Trophoblast cell (in vitro differentiated cells and primary cell): Measurements from ENCODE around the gene LYRM2.

ENCODE experiments used
- DNase-seq, 2 donors: peaks; one replicate each; pipeline ENCODE4 v3.0.0-alpha.2; 2016
- H2AFZ ChIP-seq: 2 replicates; pipeline ENCODE4 v1.6.1; 2013; ENCODE audit warnings: low read length, moderate library complexity, mild to moderate bottlenecking; ENCODE audit not compliant: insufficient read depth, poor library complexity
- H2AK5ac ChIP-seq: 2 replicates; pipeline ENCODE4 v1.6.1; 2013; ENCODE audit warnings: mild to moderate bottlenecking, low read length
- H2BK120ac ChIP-seq: 2 replicates; pipeline ENCODE4 v1.6.1; 2013; ENCODE audit warnings: low read length, mild to moderate bottlenecking, moderate library complexity; ENCODE audit not compliant: insufficient read depth, poor library complexity
- H2BK12ac ChIP-seq: 2 replicates; pipeline ENCODE4 v1.6.1; 2013; ENCODE audit warnings: mild to moderate bottlenecking, low read length, moderate library complexity
- H2BK5ac ChIP-seq: 2 replicates; pipeline ENCODE4 v1.6.1; 2013; ENCODE audit warnings: low read length, low read depth, moderate library complexity, mild to moderate bottlenecking; ENCODE audit not compliant: poor library complexity
- H3K14ac ChIP-seq: 2 replicates; pipeline ENCODE4 v1.6.1; 2013; ENCODE audit warnings: mild to moderate bottlenecking, low read length
- H3K18ac ChIP-seq: 2 replicates; pipeline ENCODE4 v1.6.1; 2013; ENCODE audit warnings: mild to moderate bottlenecking, low read length
- H3K23ac ChIP-seq: 2 replicates; pipeline ENCODE4 v1.6.1; 2013; ENCODE audit warnings: low read length
- H3K27ac ChIP-seq: 2 replicates; pipeline ENCODE4 v1.5.1; 2013; ENCODE audit warnings: low read depth, mild to moderate bottlenecking, inconsistent platforms, low read length, moderate library complexity
- H3K27me3 ChIP-seq: 2 replicates; pipeline ENCODE4 v1.6.1; 2013; ENCODE audit warnings: inconsistent platforms, mild to moderate bottlenecking, low read length, moderate library complexity; ENCODE audit not compliant: insufficient read depth
- H3K36me3 ChIP-seq, 2 experiments: 1 replicate in 1 of 2; 2 replicates in 1 of 2; pipeline ENCODE4 v1.6.1; 2013; ENCODE audit warnings: low read length in 2 of 2, mild to moderate bottlenecking in 2 of 2, moderate library complexity in 1 of 2; ENCODE audit not compliant: insufficient read depth in 2 of 2, control insufficient read depth in 1 of 2
- H3K4ac ChIP-seq: 2 replicates; pipeline ENCODE4 v1.6.1; 2013; ENCODE audit warnings: low read depth, mild to moderate bottlenecking, low read length, moderate library complexity
- H3K4me1 ChIP-seq, 2 experiments: 1 replicate in 1 of 2; 2 replicates in 1 of 2; pipeline ENCODE4 v1.6.1; 2013; ENCODE audit warnings: low read length in 2 of 2, mild to moderate bottlenecking in 2 of 2, moderate library complexity in 1 of 2; ENCODE audit not compliant: insufficient read depth in 2 of 2, control insufficient read depth in 1 of 2
- H3K4me2 ChIP-seq: 2 replicates; pipeline ENCODE4 v1.6.1; 2013; ENCODE audit warnings: inconsistent platforms, mild to moderate bottlenecking, low read length, moderate library complexity
- H3K4me3 ChIP-seq: 2 replicates; pipeline ENCODE4 v1.5.1; 2013; ENCODE audit warnings: mild to moderate bottlenecking, low read depth, low read length, inconsistent platforms
- H3K79me1 ChIP-seq: one replicate; pipeline ENCODE4 v1.6.1; 2013; ENCODE audit warnings: low read length
- H3K79me2 ChIP-seq: 2 replicates; pipeline ENCODE4 v1.6.1; 2013; ENCODE audit warnings: low read length, mild to moderate bottlenecking; ENCODE audit not compliant: control insufficient read depth, insufficient read depth, poor library complexity
- H3K9ac ChIP-seq: 2 replicates; pipeline ENCODE4 v1.6.1; 2013; ENCODE audit warnings: mild to moderate bottlenecking, low read length
- H3K9me3 ChIP-seq: 2 replicates; pipeline ENCODE4 v1.6.1; 2013; ENCODE audit warnings: low read depth, mild to moderate bottlenecking, control low read depth, inconsistent platforms, low read length; ENCODE audit not compliant: insufficient read depth
- H4K12ac ChIP-seq: 2 replicates; pipeline ENCODE4 v1.6.1; 2013; ENCODE audit warnings: low read depth, mild to moderate bottlenecking, low read length, moderate library complexity
- H4K8ac ChIP-seq: 2 replicates; pipeline ENCODE4 v1.6.1; 2013; ENCODE audit warnings: low read depth, mild to moderate bottlenecking, low read length, moderate library complexity
- H4K91ac ChIP-seq: one replicate; pipeline ENCODE4 v1.6.1; 2013; ENCODE audit warnings: low read depth, mild to moderate bottlenecking, low read length, moderate library complexity
- WGBS: extraction: QIAGEN DNeasy Blood & Tissue Kit; methylation state at CpG from one replicate; pipeline ENCODE4 v1.1.7; 2013; ENCODE audit warnings: missing lambda C conversion rate; ENCODE audit not compliant: insufficient read length, insufficient coverage; ENCODE audit errors: extremely low coverage; 5-methylcytosine and 5-hydroxymethylcytosine counted together

LYRM2 gene

GRCh38 chr6:89525786-89526562 is 112.6 kb downstream of the LYRM2 start:
- Histone ChIP-seq H3K18ac (no peak overlapping the region), H3K9me3 (no peaks in the 10 kb centered on the region), H2BK5ac (peak overlapping the region; percentile 32), H2BK120ac (no peak overlapping the region), H3K79me2 (no peaks in the 10 kb centered on the region), H3K4me2 (no peak overlapping the region), H3K4me3 (no peak overlapping the region), H3K4me1 (peaks cover 15 to 19% of the 10 kb centered on the region in 2 experiments), H3K27ac (no peak overlapping the region), H3K79me1 (no peaks in the 10 kb centered on the region), H4K91ac (peak overlapping the region; percentile 19), H3K14ac (no peak overlapping the region), H3K9ac (no peak overlapping the region), H4K8ac (no peak overlapping the region), H3K36me3 (no peaks in the 10 kb centered on the region), H2AFZ (no peak overlapping the region), H2BK12ac (no peak overlapping the region), H2AK5ac (no peak overlapping the region), H3K27me3 (no peaks in the 10 kb centered on the region), H3K23ac (no peak overlapping the region), H3K4ac (no peak overlapping the region), H4K12ac (no peak overlapping the region)
- DNase-seq: no peak
- no CpG with 5 or more reads among the region's 4 CpGs for WGBS

- Histone ChIP-seq H3K79me2 (no peaks in the 10 kb centered on the region), H3K79me1 (no peaks in the 10 kb centered on the region), H3K23ac (no peak overlapping the region), H3K4me2 (no peak overlapping the region), H3K4me1 (peaks cover 15 to 17% of the 10 kb centered on the region in 2 experiments), H4K8ac (no peak overlapping the region), H4K12ac (no peak overlapping the region), H3K27ac (no peak overlapping the region), H3K9ac (no peak overlapping the region), H2BK5ac (no peak overlapping the region), H2BK12ac (no peak overlapping the region), H3K4ac (no peak overlapping the region), H2AK5ac (no peak overlapping the region), H3K9me3 (no peaks in the 10 kb centered on the region), H3K27me3 (no peaks in the 10 kb centered on the region), H2BK120ac (no peak overlapping the region), H2AFZ (no peak overlapping the region), H4K91ac (no peak overlapping the region), H3K4me3 (no peak overlapping the region), H3K18ac (no peak overlapping the region), H3K36me3 (no peaks in the 10 kb centered on the region), H3K14ac (no peak overlapping the region)
- WGBS: no CpG with 5 or more reads among the region's 2 CpGs
- DNase-seq: peak; percentile 87
These were observed 115.8 kb downstream of the LYRM2 start for GRCh38 chr6:89522778-89523177.

GRCh38 chr6:89520736-89521135 is 117.8 kb downstream of the LYRM2 start:
- Histone ChIP-seq H3K18ac (no peak overlapping the region), H3K14ac (no peak overlapping the region), H3K9ac (no peak overlapping the region), H3K36me3 (no peaks in the 10 kb centered on the region), H3K23ac (no peak overlapping the region), H3K27me3 (no peaks in the 10 kb centered on the region), H2AK5ac (no peak overlapping the region), H3K4me1 (peaks cover 9 to 10% of the 10 kb centered on the region in 2 experiments), H3K4me2 (no peak overlapping the region), H3K4me3 (no peak overlapping the region), H3K27ac (no peak overlapping the region), H3K79me1 (no peaks in the 10 kb centered on the region), H3K9me3 (no peaks in the 10 kb centered on the region), H2BK5ac (no peak overlapping the region), H3K4ac (no peak overlapping the region), H4K12ac (no peak overlapping the region), H4K91ac (no peak overlapping the region), H3K79me2 (no peaks in the 10 kb centered on the region), H4K8ac (no peak overlapping the region), H2BK12ac (no peak overlapping the region), H2AFZ (no peak overlapping the region), H2BK120ac (no peak overlapping the region)
- DNase-seq: peak; percentile 75 to 80

GRCh38 chr6:89518352-89519055 is 120.0 kb downstream of the LYRM2 start:
- no peak overlapping the region for H3K4me2 ChIP-seq
- no peak overlapping the region for H3K4me3 ChIP-seq
- H2BK12ac ChIP-seq: no peak overlapping the region
- no peaks in the 10 kb centered on the region for H3K79me1 ChIP-seq
- H3K18ac ChIP-seq: no peak overlapping the region
- H2BK5ac ChIP-seq: no peak overlapping the region
- H2AFZ ChIP-seq: no peak overlapping the region
- no peak overlapping the region for H3K27ac ChIP-seq
- no peak overlapping the region for H3K23ac ChIP-seq
- H4K12ac ChIP-seq: no peak overlapping the region
- no peak overlapping the region for H4K91ac ChIP-seq
- no CpG with 5 or more reads among the region's 4 CpGs for WGBS
- no peak overlapping the region for H4K8ac ChIP-seq
- no peak overlapping the region for H3K14ac ChIP-seq
- no peaks in the 10 kb centered on the region for H3K27me3 ChIP-seq
- H3K9ac ChIP-seq: no peak overlapping the region
- peaks cover 5 to 6% of the 10 kb centered on the region in 2 experiments for H3K4me1 ChIP-seq
- H2BK120ac ChIP-seq: no peak overlapping the region
- DNase-seq: peak; percentile 83 to 96
- no peaks in the 10 kb centered on the region for H3K79me2 ChIP-seq
- H3K4ac ChIP-seq: no peak overlapping the region
- no peak overlapping the region for H2AK5ac ChIP-seq
- no peaks in the 10 kb centered on the region for H3K36me3 ChIP-seq
- H3K9me3 ChIP-seq: no peaks in the 10 kb centered on the region
